SK-MEL-5 (cell line): ENCODE results near the gene ST3GAL2. TPM values are rescaled to one million over a fixed set of nuclear protein-coding genes. Genes with fewer than 3 reads are reported as not detected.

Experiments used
- DNase-seq: peaks from one replicate; pipeline ENCODE4 v3.0.0-alpha.2; 2016; ENCODE audit warnings: low read depth, low spot score
- in situ Hi-C: cut with HindIII; loops from 2 replicates; pipeline ENCODE4 v1.10.0; 2016; ENCODE audit warnings: low sequenced_read_pairs, high pct_unique_total_duplicates, low pct_unique_long_range_greater_than_20kb
- total RNA-seq: library from RNA; depleted of rRNA; stranded (reverse); fragments of >200 nt; shearing (Covaris generic); gene quantifications from 2 replicates; pipeline ENCODE4 v1.2.3, GENCODE V29; 2014

ST3GAL2 gene
- total RNA-seq, 1 experiment from 2014 or later = 13.7 TPM

- DNase-seq = no peak
- in situ Hi-C loops = no loop called here
Observed at GRCh38 chr16:70448075-70448474, 9.2 kb upstream of the ST3GAL2 start.

GRCh38 chr16:70444249-70445063 is 5.6 kb upstream of the ST3GAL2 start:
- in situ Hi-C loops = no loop called here
- DNase-seq = peak; percentile 60

- in situ Hi-C loops = no loop called here
- DNase-seq = no peak
Observed at GRCh38 chr16:70442344-70442743, 3.4 kb upstream of the ST3GAL2 start.

GRCh38 chr16:70441406-70441990 is 2.6 kb upstream of the ST3GAL2 start:
- DNase-seq = peak; percentile 79
- in situ Hi-C loops = no loop called here

- no peak for DNase-seq
- in situ Hi-C loops = no loop called here
Observed at GRCh38 chr16:70440009-70440692, 1.3 kb upstream of the ST3GAL2 start.

- no peak for DNase-seq
Observed at GRCh38 chr16:70438585-70438968, 323 bp downstream of the ST3GAL2 start.

GRCh38 chr16:70437582-70438557 is 1.0 kb downstream of the ST3GAL2 start:
- no peak for DNase-seq
- in situ Hi-C loops = no loop called here

More at GRCh38 chr16:70438585-70438968, 323 bp downstream of the ST3GAL2 start:
- in situ Hi-C loops = no loop called here

- in situ Hi-C loops = no loop called here
- no peak for DNase-seq
Observed at GRCh38 chr16:70437017-70437581, 1.8 kb downstream of the ST3GAL2 start.

- no peak for DNase-seq
- in situ Hi-C loops = no loop called here
Observed at GRCh38 chr16:70434484-70435260, 4.2 kb downstream of the ST3GAL2 start.

- in situ Hi-C loops = no loop called here
- no peak for DNase-seq
Observed at GRCh38 chr16:70433458-70434103, 5.3 kb downstream of the ST3GAL2 start.

- DNase-seq = no peak
- in situ Hi-C loops = no loop called here
Observed at GRCh38 chr16:70432723-70433457, 6.0 kb downstream of the ST3GAL2 start.

GRCh38 chr16:70432356-70432722 is 6.6 kb downstream of the ST3GAL2 start:
- in situ Hi-C loops = no loop called here
- DNase-seq = no peak

- DNase-seq = no peak
- in situ Hi-C loops = no loop called here
Observed at GRCh38 chr16:70430667-70431536, 8.0 kb downstream of the ST3GAL2 start.

- in situ Hi-C loops = no loop called here
- no peak for DNase-seq
Observed at GRCh38 chr16:70429888-70430666, 8.8 kb downstream of the ST3GAL2 start.
